ENCODE measurements around the gene TRIM67. TPM values are rescaled to one million over a fixed set of nuclear protein-coding genes. Genes with fewer than 3 reads are reported as not detected.
A peak's percentile ranks its signal among the peaks of the same experiment; 100 is the strongest.
"Not testable (repeated sequence)": the region's sequence is repeated elsewhere in the genome, so short reads cannot be mapped to it uniquely, and the experiment has no call there.

The TRIM67 gene
- total RNA-seq, 1 donor from 2014 or later: not detected

- not testable (repeated sequence) for DNase-seq (ENCODE audit: low read depth in 2 of 2)
Observed at GRCh38 chr1:231158141-231158540, 3.7 kb upstream of the TRIM67 start.

- no peak for DNase-seq (ENCODE audit: low read depth in 2 of 2)
Observed at GRCh38 chr1:231159202-231159962, 2.5 kb upstream of the TRIM67 start.

GRCh38 chr1:231159963-231160761 is 1.7 kb upstream of the TRIM67 start:
- no peak for DNase-seq (ENCODE audit: low read depth in 2 of 2)

GRCh38 chr1:231160895-231161666 is 777 bp upstream of the TRIM67 start:
- no peak for DNase-seq (ENCODE audit: low read depth in 2 of 2)

- DNase-seq (ENCODE audit: low read depth in 2 of 2): peak in 1 of 2 donors; percentile 39
Observed at GRCh38 chr1:231162297-231162969, 575 bp downstream of the TRIM67 start.

GRCh38 chr1:231162970-231163829 is 1.3 kb downstream of the TRIM67 start:
- no peak for DNase-seq (ENCODE audit: low read depth in 2 of 2)

GRCh38 chr1:231163830-231164427 is 2.1 kb downstream of the TRIM67 start:
- no peak for DNase-seq (ENCODE audit: low read depth in 2 of 2)

GRCh38 chr1:231165371-231165770 is 3.5 kb downstream of the TRIM67 start:
- DNase-seq (ENCODE audit: low read depth in 2 of 2): no peak

- DNase-seq (ENCODE audit: low read depth in 2 of 2): no peak
Observed at GRCh38 chr1:231166398-231166797, 4.5 kb downstream of the TRIM67 start.

- no peak for DNase-seq (ENCODE audit: low read depth in 2 of 2)
Observed at GRCh38 chr1:231170875-231171274, 9.0 kb downstream of the TRIM67 start.

GRCh38 chr1:231171623-231172197 is 9.9 kb downstream of the TRIM67 start:
- DNase-seq (ENCODE audit: low read depth in 2 of 2): no peak

GRCh38 chr1:231172411-231172810 is 10.6 kb downstream of the TRIM67 start:
- no peak for DNase-seq (ENCODE audit: low read depth in 2 of 2)

- no peak for DNase-seq (ENCODE audit: low read depth in 2 of 2)
Observed at GRCh38 chr1:231176421-231176820, 14.6 kb downstream of the TRIM67 start.

GRCh38 chr1:231177226-231177625 is 15.4 kb downstream of the TRIM67 start:
- no peak for DNase-seq (ENCODE audit: low read depth in 2 of 2)

- no peak for DNase-seq (ENCODE audit: low read depth in 2 of 2)
Observed at GRCh38 chr1:231177936-231178335, 16.1 kb downstream of the TRIM67 start.

GRCh38 chr1:231178970-231179369 is 17.1 kb downstream of the TRIM67 start:
- no peak for DNase-seq (ENCODE audit: low read depth in 2 of 2)

GRCh38 chr1:231180034-231180433 is 18.2 kb downstream of the TRIM67 start:
- no peak for DNase-seq (ENCODE audit: low read depth in 2 of 2)

GRCh38 chr1:231181271-231181670 is 19.4 kb downstream of the TRIM67 start:
- no peak for DNase-seq (ENCODE audit: low read depth in 2 of 2)

GRCh38 chr1:231182317-231182716 is 20.5 kb downstream of the TRIM67 start:
- no peak for DNase-seq (ENCODE audit: low read depth in 2 of 2)
